Osteoblast (primary cell): ENCODE data around the gene ADORA1. TPM values are rescaled to one million over a fixed set of nuclear protein-coding genes. Genes with fewer than 3 reads are reported as not detected.

Source experiments
- DNase-seq: peaks from one replicate; pipeline ENCODE4 v3.0.0; 2011; ENCODE audit warnings: low spot score, mixed read lengths; ENCODE audit not compliant: insufficient read length; ENCODE audit errors: missing footprints
- H2AFZ ChIP-seq: 2 replicates; pipeline ENCODE4 v1.6.0; 2011; ENCODE audit warnings: mild to moderate bottlenecking, low read length
- H3K27ac ChIP-seq: 2 replicates; pipeline ENCODE4 v1.5.1; 2011; ENCODE audit warnings: mild to moderate bottlenecking, low read depth, low read length, moderate library complexity
- H3K27me3 ChIP-seq: 2 replicates; pipeline ENCODE4 v1.6.0; 2012; ENCODE audit warnings: mild to moderate bottlenecking, control low read depth, inconsistent platforms, low read length, moderate library complexity; ENCODE audit not compliant: insufficient read depth
- H3K36me3 ChIP-seq: 2 replicates; pipeline ENCODE4 v1.5.1; 2011; ENCODE audit warnings: mild to moderate bottlenecking, low read length, control low read depth, moderate library complexity; ENCODE audit not compliant: insufficient read depth
- H3K4me1 ChIP-seq: 2 replicates; pipeline ENCODE4 v1.5.1; 2011; ENCODE audit warnings: mild to moderate bottlenecking, low read length, control low read depth, moderate library complexity; ENCODE audit not compliant: insufficient read depth
- H3K4me2 ChIP-seq: 2 replicates; pipeline ENCODE4 v1.6.0; 2011; ENCODE audit warnings: mild to moderate bottlenecking, low read length; ENCODE audit not compliant: insufficient read depth
- H3K4me3 ChIP-seq: fragments of 200-600 bp; sonication (generic); 3 replicates; pipeline ENCODE4 v1.5.1; 2012; ENCODE audit warnings: mild to moderate bottlenecking, low read length, inconsistent platforms; ENCODE audit not compliant: insufficient read depth
- H3K79me2 ChIP-seq: 2 replicates; pipeline ENCODE4 v1.6.0; 2012; ENCODE audit warnings: mild to moderate bottlenecking, low read length, control low read depth, inconsistent platforms; ENCODE audit not compliant: insufficient read depth
- H3K9me3 ChIP-seq: 2 replicates; pipeline ENCODE4 v1.5.1; 2011; ENCODE audit warnings: low read depth, low read length, control low read depth
- H4K20me1 ChIP-seq: 2 replicates; pipeline ENCODE4 v1.6.0; 2012; ENCODE audit warnings: mild to moderate bottlenecking, low read length, control low read depth; ENCODE audit not compliant: insufficient read depth
- total RNA-seq: library from RNA; depleted of rRNA; stranded (reverse); fragments of >200 nt; gene quantifications from 2 replicates; pipeline ENCODE4 v1.2.3, GENCODE V29; 2012
- TF ChIP-seq, protein P1 (sequence below): IDR thresholded peaks from 2 replicates; pipeline ENCODE4 v1.5.1; 2011; ENCODE audit warnings: mild to moderate bottlenecking, low read depth, low read length, moderate library complexity; ENCODE audit errors: extremely low read depth

ADORA1 gene
- total RNA-seq, 1 donor, result 4.0 TPM

GRCh38 chr1:203096566-203096965 lies 31.0 kb upstream of the ADORA1 start:
- Histone ChIP-seq H3K4me2 (no peak overlapping the region), H3K36me3 (no peaks in the 10 kb centered on the region), H3K4me1 (no peaks in the 10 kb centered on the region), H2AFZ (no peak overlapping the region), H3K4me3 (no peak overlapping the region), H3K79me2 (no peaks in the 10 kb centered on the region), H4K20me1 (no peaks in the 10 kb centered on the region), H3K27ac (no peak overlapping the region), H3K9me3 (peaks cover 3% of the 10 kb centered on the region), H3K27me3 (peaks cover 29% of the 10 kb centered on the region)
- TF ChIP-seq, protein P1, sequence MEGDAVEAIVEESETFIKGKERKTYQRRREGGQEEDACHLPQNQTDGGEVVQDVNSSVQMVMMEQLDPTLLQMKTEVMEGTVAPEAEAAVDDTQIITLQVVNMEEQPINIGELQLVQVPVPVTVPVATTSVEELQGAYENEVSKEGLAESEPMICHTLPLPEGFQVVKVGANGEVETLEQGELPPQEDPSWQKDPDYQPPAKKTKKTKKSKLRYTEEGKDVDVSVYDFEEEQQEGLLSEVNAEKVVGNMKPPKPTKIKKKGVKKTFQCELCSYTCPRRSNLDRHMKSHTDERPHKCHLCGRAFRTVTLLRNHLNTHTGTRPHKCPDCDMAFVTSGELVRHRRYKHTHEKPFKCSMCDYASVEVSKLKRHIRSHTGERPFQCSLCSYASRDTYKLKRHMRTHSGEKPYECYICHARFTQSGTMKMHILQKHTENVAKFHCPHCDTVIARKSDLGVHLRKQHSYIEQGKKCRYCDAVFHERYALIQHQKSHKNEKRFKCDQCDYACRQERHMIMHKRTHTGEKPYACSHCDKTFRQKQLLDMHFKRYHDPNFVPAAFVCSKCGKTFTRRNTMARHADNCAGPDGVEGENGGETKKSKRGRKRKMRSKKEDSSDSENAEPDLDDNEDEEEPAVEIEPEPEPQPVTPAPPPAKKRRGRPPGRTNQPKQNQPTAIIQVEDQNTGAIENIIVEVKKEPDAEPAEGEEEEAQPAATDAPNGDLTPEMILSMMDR, result no peak
- DNase-seq, result peak; percentile 25

- TF ChIP-seq, protein P1, result no peak
- Histone ChIP-seq H3K9me3 (peaks cover 3% of the 10 kb centered on the region), H3K4me3 (no peak overlapping the region), H3K36me3 (no peaks in the 10 kb centered on the region), H3K4me1 (no peaks in the 10 kb centered on the region), H3K27ac (no peak overlapping the region), H3K27me3 (peaks cover 25% of the 10 kb centered on the region), H4K20me1 (no peaks in the 10 kb centered on the region), H2AFZ (no peak overlapping the region), H3K4me2 (no peak overlapping the region), H3K79me2 (no peaks in the 10 kb centered on the region)
- DNase-seq, result peak; percentile 3
Observed at GRCh38 chr1:203097001-203097400, 30.5 kb upstream of the ADORA1 start.

- H2AFZ ChIP-seq, result no peak overlapping the region
- no peak overlapping the region for H3K4me2 ChIP-seq
- H3K4me1 ChIP-seq, result no peaks in the 10 kb centered on the region
- no peaks in the 10 kb centered on the region for H4K20me1 ChIP-seq
- TF ChIP-seq, protein P1, result no peak
- no peaks in the 10 kb centered on the region for H3K36me3 ChIP-seq
- no peak overlapping the region for H3K4me3 ChIP-seq
- H3K9me3 ChIP-seq, result peaks cover 3% of the 10 kb centered on the region
- H3K27me3 ChIP-seq, result peaks cover 23% of the 10 kb centered on the region
- DNase-seq, result peak; percentile 65
- no peak overlapping the region for H3K27ac ChIP-seq
- no peaks in the 10 kb centered on the region for H3K79me2 ChIP-seq
Observed at GRCh38 chr1:203098445-203098844, 29.1 kb upstream of the ADORA1 start.

GRCh38 chr1:203098914-203099520 lies 28.5 kb upstream of the ADORA1 start:
- TF ChIP-seq, protein P1, result no peak
- peaks cover 24% of the 10 kb centered on the region for H3K27me3 ChIP-seq
- no peak overlapping the region for H3K4me2 ChIP-seq
- H2AFZ ChIP-seq, result no peak overlapping the region
- DNase-seq, result no peak
- H4K20me1 ChIP-seq, result no peaks in the 10 kb centered on the region
- H3K9me3 ChIP-seq, result peaks cover 3% of the 10 kb centered on the region
- no peak overlapping the region for H3K27ac ChIP-seq
- H3K4me3 ChIP-seq, result no peak overlapping the region
- no peaks in the 10 kb centered on the region for H3K36me3 ChIP-seq
- no peaks in the 10 kb centered on the region for H3K79me2 ChIP-seq
- no peaks in the 10 kb centered on the region for H3K4me1 ChIP-seq
